Stimulated activated CD8-positive, alpha-beta memory T cell treated with anti-CD3 and anti-CD28 coated beads, Interleukin-15, amount 100 ng/mL, for 48 hours (primary cell): Measurements from ENCODE around the gene ASIC2.

ENCODE experiments used
- DNase-seq, 2 donors: peaks; one replicate each; pipeline ENCODE4 v3.0.0-alpha.2; 2020; ENCODE audit warnings: low read depth in 2 of 2

Gene ASIC2

GRCh38 chr17:33288954-33289353 is 4.1 kb downstream of the ASIC2 start:
- DNase-seq = no peak

DNA sequence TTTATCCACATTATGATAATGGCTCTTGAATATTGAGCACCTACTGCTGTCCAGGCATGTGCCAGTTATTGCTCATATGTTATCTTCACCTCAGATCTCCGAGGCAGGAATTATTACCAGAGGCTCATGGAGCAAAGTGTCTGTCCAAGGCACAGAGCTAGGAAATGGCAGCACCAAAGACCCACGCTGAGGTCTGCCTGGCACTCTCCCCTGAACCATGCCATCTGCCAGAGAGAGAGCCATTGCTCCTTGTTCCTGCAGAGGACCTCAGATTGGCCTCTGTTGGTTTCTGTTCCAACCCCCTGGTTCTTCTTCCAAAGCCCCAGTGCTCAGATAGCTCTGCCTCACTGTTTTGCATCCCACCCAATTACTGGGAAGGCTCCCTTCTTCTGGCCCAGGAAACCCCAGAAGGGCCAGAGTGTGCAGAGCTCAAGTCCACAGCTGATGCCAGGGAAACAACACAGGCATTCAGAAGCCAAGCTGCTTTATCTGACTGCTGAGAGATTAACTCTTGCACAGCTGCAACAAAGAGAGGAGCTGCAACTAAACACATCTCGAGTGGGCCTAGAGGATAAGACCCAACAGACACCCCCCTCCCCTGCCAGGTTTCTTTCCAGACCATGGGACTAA is 5.9 kb downstream of the ASIC2 start:
- DNase-seq = no peak

DNA sequence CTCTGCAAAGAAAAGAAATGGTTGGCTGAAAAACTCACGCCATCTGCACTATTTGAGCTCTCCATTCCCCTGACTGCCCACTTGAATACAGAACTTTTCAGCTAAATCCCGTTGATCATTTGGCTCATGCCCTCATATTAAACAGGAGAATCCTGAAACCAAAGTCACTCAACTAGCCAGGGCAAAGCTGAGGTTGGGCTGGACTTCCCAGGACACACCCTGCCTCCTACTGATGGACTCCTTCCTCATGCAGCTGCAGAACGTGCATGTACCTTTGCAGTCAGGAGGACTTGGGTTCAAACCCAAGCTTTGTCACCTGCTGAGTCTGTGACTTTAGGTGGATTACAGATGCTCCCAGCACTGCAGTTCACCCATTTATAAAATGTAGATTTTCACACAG is 7.7 kb downstream of the ASIC2 start:
- no peak for DNase-seq

- no peak for DNase-seq
Measured at GRCh38 chr17:33284022-33284421, 9.1 kb downstream of the ASIC2 start.

- DNase-seq = no peak
Measured at GRCh38 chr17:33280162-33280943, 12.7 kb downstream of the ASIC2 start.

DNA sequence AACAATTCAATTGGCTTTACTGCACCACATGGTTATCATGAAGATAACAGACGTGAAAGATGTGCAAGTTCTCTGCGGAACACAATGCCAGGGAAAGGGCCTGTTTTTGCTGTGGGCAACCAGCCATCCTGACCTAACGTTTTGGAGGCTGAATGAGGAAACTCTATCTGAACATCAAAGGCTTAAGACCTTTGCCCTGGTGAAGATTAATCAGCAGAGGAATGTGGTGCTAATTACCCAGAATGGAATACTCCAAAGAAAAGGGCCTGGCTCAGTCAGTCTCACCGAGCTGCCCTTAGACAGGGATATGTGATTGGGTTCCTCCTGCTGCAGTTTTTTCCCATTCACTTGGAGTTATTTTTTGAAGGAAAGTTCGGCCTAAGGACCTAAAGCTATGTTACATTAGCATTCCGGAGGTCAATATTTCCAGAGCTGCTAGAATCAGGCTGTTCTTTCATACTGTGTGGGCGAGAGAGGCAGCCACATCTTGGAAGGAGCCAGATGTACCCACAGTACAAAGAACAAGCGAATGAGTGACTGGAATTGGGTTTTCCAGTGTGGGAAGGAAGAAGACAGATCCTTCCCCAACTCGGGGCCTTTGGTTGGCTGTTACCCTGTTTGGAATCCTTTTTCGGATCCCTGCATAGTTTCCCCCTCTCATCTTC is 15.5 kb downstream of the ASIC2 start:
- no peak for DNase-seq

GRCh38 chr17:33273743-33274410 is 19.2 kb downstream of the ASIC2 start:
- DNase-seq = no peak

- DNase-seq = no peak
Measured at GRCh38 chr17:33273271-33273670, 19.8 kb downstream of the ASIC2 start.

- DNase-seq = no peak
Measured at GRCh38 chr17:33272438-33272837, 20.7 kb downstream of the ASIC2 start.

DNA sequence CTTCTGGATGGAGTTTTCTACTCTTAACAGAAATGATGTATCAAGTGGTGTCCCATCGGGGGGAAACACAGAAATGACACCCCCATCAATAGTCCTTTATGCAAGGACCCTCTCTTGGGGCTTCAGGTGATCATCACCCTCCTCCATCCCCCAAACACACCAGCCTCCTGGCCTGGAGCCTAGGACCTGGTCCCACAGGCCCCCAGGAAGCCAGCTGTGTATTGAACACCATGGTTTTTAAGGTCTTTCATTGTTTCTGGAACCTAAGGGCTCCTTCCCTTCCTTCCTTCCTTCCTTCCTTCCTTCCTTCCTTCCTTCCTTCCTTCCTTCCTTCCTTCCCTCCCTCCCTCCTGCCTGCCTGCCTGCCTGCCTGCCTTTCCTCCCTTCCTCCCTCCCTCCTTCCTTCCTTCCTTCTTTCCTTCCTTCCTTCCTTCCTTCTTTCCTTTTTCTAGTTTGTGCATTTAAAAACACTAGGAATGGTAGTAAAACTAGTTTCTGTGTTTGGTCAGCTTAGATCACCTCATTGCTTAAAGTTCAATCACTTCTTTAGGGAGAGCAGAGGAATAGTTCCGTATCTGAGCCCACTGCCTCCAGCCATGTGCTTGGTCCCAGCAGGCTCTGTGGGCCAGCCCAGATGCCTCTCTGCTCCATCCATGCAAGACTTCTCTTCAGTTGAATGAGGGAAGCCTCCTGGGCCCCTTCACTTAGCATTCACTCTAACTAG is 23.6 kb downstream of the ASIC2 start:
- no peak for DNase-seq

GRCh38 chr17:33267851-33268548 is 25.1 kb downstream of the ASIC2 start:
- DNase-seq = no peak

GRCh38 chr17:33267271-33267790 is 25.8 kb downstream of the ASIC2 start:
- DNase-seq = no peak

GRCh38 chr17:33266611-33267010 is 26.5 kb downstream of the ASIC2 start:
- no peak for DNase-seq

- no peak for DNase-seq
Measured at GRCh38 chr17:33266116-33266515, 27.0 kb downstream of the ASIC2 start.

DNA sequence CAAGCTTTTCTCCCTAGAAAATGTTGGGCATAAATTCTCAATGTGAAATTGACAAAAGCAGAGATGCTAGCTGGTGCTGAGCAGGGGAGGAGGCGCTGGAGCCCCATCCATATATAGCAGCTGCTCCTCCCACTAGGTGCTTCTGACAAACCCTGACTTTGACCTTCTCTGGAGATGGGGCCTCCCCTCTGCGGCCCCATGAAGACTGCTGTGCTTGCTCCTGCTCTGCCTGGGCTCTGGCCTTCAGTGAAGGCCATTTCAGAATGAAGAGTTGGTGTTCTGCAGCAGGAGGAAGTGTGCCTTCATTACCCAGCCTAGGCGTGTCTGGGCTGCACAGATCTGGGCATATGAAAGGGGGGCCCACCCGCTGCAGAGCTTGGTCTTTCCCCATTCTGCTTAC is 29.7 kb downstream of the ASIC2 start:
- DNase-seq = no peak

GRCh38 chr17:33262266-33263123 is 30.6 kb downstream of the ASIC2 start:
- DNase-seq = no peak

- no peak for DNase-seq
Measured at GRCh38 chr17:33261820-33262219, 31.3 kb downstream of the ASIC2 start.

DNA sequence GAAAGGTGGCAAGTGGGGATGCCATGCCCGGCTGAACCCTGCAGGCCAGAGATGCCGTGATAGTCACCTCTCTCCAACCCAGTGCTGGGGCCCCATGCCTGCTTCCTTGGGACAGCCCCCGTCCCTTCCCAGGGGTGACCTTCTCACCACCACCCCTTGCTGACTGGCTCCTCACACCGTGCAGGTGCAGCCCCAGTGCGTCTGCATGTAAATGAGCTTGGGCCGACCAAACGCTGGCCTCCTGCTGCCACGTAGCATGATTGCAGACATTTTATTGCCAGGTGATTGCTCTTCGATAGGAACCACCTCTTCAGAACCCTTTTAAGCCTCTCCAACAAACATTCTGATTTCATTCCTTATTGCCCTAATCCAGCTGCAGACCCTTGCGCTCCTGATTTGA is 32.5 kb downstream of the ASIC2 start:
- DNase-seq = no peak

- no peak for DNase-seq
Measured at GRCh38 chr17:33258296-33258695, 34.8 kb downstream of the ASIC2 start.

DNA sequence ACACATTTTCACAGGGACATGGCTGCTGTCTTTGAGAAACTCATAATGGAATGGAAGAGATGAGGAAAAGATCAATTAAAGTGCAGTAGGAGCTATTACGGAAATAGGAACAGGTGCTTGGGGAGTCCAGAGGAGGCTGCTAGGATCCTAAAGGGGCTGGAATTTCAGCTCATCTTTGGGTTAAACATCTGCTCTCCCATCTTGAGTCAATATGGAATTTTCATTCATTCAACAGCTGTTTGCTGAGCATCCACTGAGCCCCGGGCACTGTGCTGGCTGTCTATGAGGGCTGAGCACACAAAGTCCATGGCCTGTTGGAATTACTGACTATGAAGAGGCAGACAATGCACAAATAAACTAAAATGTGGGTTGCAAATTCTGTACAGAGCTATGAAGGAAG is 47.9 kb downstream of the ASIC2 start:
- DNase-seq = no peak
